CD4-positive, alpha-beta T cell (primary cell): Measurements from ENCODE around the gene NDFIP2. TPM values are rescaled to one million over a fixed set of nuclear protein-coding genes. Genes with fewer than 3 reads are reported as not detected.

Experiments used
- ATAC-seq: fragments of 200-7000 bp; cut with Tn5 transposase; one replicate; pipeline ENCODE4 v1.10.0; 2022; ENCODE audit warnings: mild to moderate bottlenecking; ENCODE audit not compliant: poor library complexity
- CTCF ChIA-PET: fragments of 350-600 bp; sonication (Branson Sonifier 250); formaldehyde crosslinking; loops from one replicate; lab custom pipeline; 2021; ENCODE audit warnings: antibody characterized with exemption, inconsistent platforms; lab: Charles Lee
- POLR2A ChIA-PET: fragments of 350-600 bp; sonication (Branson Sonifier 250); formaldehyde crosslinking; loops from one replicate; lab custom pipeline; 2021; ENCODE audit warnings: antibody characterized with exemption, inconsistent platforms; lab: Charles Lee
- DNase-seq, 14 experiments: peaks; one replicate each; pipeline ENCODE4 v3.0.0-alpha.2; 2013 to 2020; ENCODE audit warnings: mixed read lengths in 2 of 14
- H3K27ac ChIP-seq, 2 donors: one replicate each; pipeline versions ENCODE4 v1.5.1 to v1.7.0; 2013; ENCODE audit warnings: low read length in 2 of 2, low read depth in 1 of 2, mild to moderate bottlenecking in 1 of 2
- H3K27me3 ChIP-seq, 2 experiments: 1 replicate in 1 of 2; 2 replicates in 1 of 2; pipeline versions ENCODE4 v1.6.1 to v1.7.0; 2013; ENCODE audit warnings: low read length in 2 of 2, control low read depth in 1 of 2, mild to moderate bottlenecking in 1 of 2, moderate library complexity in 1 of 2; ENCODE audit not compliant: insufficient read depth in 2 of 2, control insufficient read depth in 1 of 2
- H3K36me3 ChIP-seq: one replicate; pipeline ENCODE4 v1.6.1; 2013; ENCODE audit warnings: low read length, control low read depth; ENCODE audit not compliant: insufficient read depth
- H3K4me1 ChIP-seq: one replicate; pipeline ENCODE4 v1.6.1; 2013; ENCODE audit warnings: low read length, control low read depth; ENCODE audit not compliant: insufficient read depth
- H3K4me3 ChIP-seq: one replicate; pipeline ENCODE4 v1.5.1; 2013; ENCODE audit warnings: mild to moderate bottlenecking, low read length, moderate library complexity
- H3K9me3 ChIP-seq, 2 experiments: 1 replicate in 1 of 2; 2 replicates in 1 of 2; pipeline versions ENCODE4 v1.6.1 to v1.7.0; 2013; ENCODE audit warnings: low read length in 2 of 2, mild to moderate bottlenecking in 2 of 2, control low read depth in 1 of 2, moderate library complexity in 1 of 2; ENCODE audit not compliant: control insufficient read depth in 1 of 2, insufficient read depth in 1 of 2
- H3K27ac Mint-ChIP-seq: one replicate; pipeline ENCODE4 v1.8.0; 2020; ENCODE audit warnings: mixed read lengths
- H3K27me3 Mint-ChIP-seq: one replicate; pipeline ENCODE4 v1.8.0; 2021; ENCODE audit warnings: mixed read lengths
- H3K36me3 Mint-ChIP-seq: one replicate; pipeline ENCODE4 v1.8.0; 2021; ENCODE audit warnings: low read depth, mixed read lengths
- H3K4me1 Mint-ChIP-seq: one replicate; pipeline ENCODE4 v1.8.0; 2021; ENCODE audit warnings: low read depth, mixed read lengths
- H3K4me3 Mint-ChIP-seq: one replicate; pipeline ENCODE4 v1.8.0; 2020; ENCODE audit warnings: mild to moderate bottlenecking, mixed read lengths
- H3K9me3 Mint-ChIP-seq: one replicate; pipeline ENCODE4 v1.8.0; 2020; ENCODE audit warnings: mixed read lengths
- intact Hi-C, 2 experiments: fragments of 100-400 bp; cut with DNase I in 1 of 2; cut with micrococcal nuclease in 1 of 2; formaldehyde crosslinking; loops; one replicate each; pipeline versions ENCODE4 v1.15.1 to v1.9.0; 2023 to 2025; cut with DNase I, micrococcal nuclease
- total RNA-seq, 174 experiments: library from RNA in 2 of 174; stranded (reverse) in 2 of 174; gene quantifications; one replicate each; pipeline ENCODE4 v1.2.3 and lab custom pipeline; 2021 to 2026
- TF ChIP-seq, protein P1 (sequence below): fragments of 200-600 bp; IDR thresholded peaks from one replicate; pipeline ENCODE4 v1.8.0; 2022; ENCODE audit warnings: antibody characterized with exemption, mild to moderate bottlenecking

NDFIP2 gene
- total RNA-seq, 2 experiments from 2014 or later = 3.2 to 3.4 TPM

DNA sequence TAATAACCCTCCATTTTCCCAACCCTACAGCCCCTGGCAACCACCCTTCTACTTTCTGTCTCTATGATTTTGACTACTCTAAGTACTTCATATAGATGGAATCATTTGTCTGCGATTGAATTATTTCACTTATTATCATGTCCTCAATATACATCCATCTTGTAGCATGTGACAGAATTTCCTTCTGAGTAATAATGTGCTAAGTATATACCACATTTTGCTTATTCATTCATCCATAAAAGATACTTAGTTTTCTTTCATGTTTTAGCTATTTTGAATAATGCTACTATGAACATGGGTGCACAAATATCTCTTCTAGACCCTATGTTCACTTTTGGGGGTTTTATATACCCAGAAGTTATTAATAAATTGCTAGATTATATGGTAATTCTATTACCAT, 17.4 kb upstream of the NDFIP2 start:
- Histone ChIP-seq H3K27me3 (no peaks in the 10 kb centered on the region), H3K4me1 (no peaks in the 10 kb centered on the region), H3K36me3 (no peaks in the 10 kb centered on the region), H3K27ac (no peak overlapping the region), H3K9me3 (no peaks in the 10 kb centered on the region), H3K4me3 (no peak overlapping the region)
- Mint-ChIP-seq H3K27ac (no peak overlapping the region), H3K9me3 (no peaks in the 10 kb centered on the region), H3K27me3 (no peaks in the 10 kb centered on the region), H3K4me1 (no peaks in the 10 kb centered on the region), H3K36me3 (no peaks in the 10 kb centered on the region), H3K4me3 (no peak overlapping the region)
- intact Hi-C loops = no loop called here
- DNase-seq (no peak), ATAC-seq (no peak)
- POLR2A ChIA-PET = no interaction called here
- TF ChIP-seq, protein P1, sequence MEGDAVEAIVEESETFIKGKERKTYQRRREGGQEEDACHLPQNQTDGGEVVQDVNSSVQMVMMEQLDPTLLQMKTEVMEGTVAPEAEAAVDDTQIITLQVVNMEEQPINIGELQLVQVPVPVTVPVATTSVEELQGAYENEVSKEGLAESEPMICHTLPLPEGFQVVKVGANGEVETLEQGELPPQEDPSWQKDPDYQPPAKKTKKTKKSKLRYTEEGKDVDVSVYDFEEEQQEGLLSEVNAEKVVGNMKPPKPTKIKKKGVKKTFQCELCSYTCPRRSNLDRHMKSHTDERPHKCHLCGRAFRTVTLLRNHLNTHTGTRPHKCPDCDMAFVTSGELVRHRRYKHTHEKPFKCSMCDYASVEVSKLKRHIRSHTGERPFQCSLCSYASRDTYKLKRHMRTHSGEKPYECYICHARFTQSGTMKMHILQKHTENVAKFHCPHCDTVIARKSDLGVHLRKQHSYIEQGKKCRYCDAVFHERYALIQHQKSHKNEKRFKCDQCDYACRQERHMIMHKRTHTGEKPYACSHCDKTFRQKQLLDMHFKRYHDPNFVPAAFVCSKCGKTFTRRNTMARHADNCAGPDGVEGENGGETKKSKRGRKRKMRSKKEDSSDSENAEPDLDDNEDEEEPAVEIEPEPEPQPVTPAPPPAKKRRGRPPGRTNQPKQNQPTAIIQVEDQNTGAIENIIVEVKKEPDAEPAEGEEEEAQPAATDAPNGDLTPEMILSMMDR = no peak
- CTCF ChIA-PET = no interaction called here

DNA sequence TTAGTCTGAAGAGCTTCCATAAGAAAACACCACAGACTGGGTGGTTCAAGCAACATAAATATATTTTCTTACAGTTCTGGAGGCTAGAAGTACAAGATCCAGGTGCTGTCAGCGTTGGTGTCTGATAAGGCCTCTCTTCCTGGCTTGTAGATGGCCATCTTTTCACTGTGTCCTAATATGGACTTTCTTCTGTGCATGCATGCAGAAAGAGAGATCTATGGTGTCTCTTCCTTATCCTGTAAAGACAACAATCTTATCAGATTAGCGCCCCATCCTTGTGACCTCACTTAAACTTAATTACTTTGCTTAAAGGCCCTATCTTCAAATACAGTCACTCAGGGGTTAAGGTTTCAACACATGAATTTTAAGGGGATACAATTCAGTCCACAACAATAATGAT, 14.1 kb upstream of the NDFIP2 start:
- no peaks in the 10 kb centered on the region for H3K36me3 Mint-ChIP-seq
- intact Hi-C loops = no loop called here
- TF ChIP-seq, protein P1 = no peak
- Histone ChIP-seq H3K27me3 (no peaks in the 10 kb centered on the region), H3K4me3 (no peak overlapping the region), H3K36me3 (no peaks in the 10 kb centered on the region), H3K9me3 (no peaks in the 10 kb centered on the region), H3K27ac (no peak overlapping the region), H3K4me1 (no peaks in the 10 kb centered on the region)
- ATAC-seq = no peak
- ChIA-PET CTCF (interaction anchor here (1.3 kb wide), 1 partner anchor 14 kb away, joined by 3 read pairs; the partner anchor contains the start of gene NDFIP2), POLR2A (no interaction called here)
- no peaks in the 10 kb centered on the region for H3K9me3 Mint-ChIP-seq
- no peak overlapping the region for H3K4me3 Mint-ChIP-seq
- no peak overlapping the region for H3K27ac Mint-ChIP-seq
- no peaks in the 10 kb centered on the region for H3K4me1 Mint-ChIP-seq
- no peaks in the 10 kb centered on the region for H3K27me3 Mint-ChIP-seq
- no peak for DNase-seq

DNA sequence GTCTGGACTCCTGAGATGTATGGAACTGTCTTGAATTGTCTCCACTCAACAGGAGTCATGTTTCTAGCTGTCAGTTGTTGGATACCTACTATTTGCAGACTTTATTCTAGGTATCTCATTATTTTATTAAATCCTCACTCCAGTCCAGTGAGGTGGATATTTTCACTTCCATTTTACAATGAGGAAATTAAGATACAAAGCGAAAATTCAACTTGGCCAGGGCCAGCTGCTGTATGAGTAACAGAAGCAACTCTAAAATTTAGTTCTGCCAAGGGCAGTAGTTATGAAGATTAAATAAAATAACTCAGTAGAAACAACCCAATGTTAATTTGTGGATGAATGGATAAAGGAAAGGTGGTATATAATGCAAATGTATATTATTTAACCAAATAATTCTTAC, 12.6 kb upstream of the NDFIP2 start:
- intact Hi-C loops = no loop called here
- TF ChIP-seq, protein P1 = no peak
- no peak for ATAC-seq
- Histone ChIP-seq H3K9me3 (no peaks in the 10 kb centered on the region), H3K36me3 (no peaks in the 10 kb centered on the region), H3K4me1 (no peaks in the 10 kb centered on the region), H3K27ac (no peak overlapping the region), H3K27me3 (no peaks in the 10 kb centered on the region), H3K4me3 (no peak overlapping the region)
- DNase-seq = no peak
- Mint-ChIP-seq H3K4me3 (no peak overlapping the region), H3K27ac (no peak overlapping the region), H3K27me3 (no peaks in the 10 kb centered on the region), H3K4me1 (no peaks in the 10 kb centered on the region), H3K36me3 (no peaks in the 10 kb centered on the region), H3K9me3 (no peaks in the 10 kb centered on the region)
- CTCF ChIA-PET = interaction anchor here (1.3 kb wide), 1 partner anchor 13 kb away, joined by 3 read pairs; the partner anchor contains the start of gene NDFIP2
- POLR2A ChIA-PET = no interaction called here
